ENCODE results near the gene MICAL2. TPM values are rescaled to one million over a fixed set of nuclear protein-coding genes. Genes with fewer than 3 reads are reported as not detected.

The MICAL2 gene
- total and polyA plus RNA-seq, 3 experiments from 2014 or later, result 32.4 to 147 (median 146) TPM

DNA sequence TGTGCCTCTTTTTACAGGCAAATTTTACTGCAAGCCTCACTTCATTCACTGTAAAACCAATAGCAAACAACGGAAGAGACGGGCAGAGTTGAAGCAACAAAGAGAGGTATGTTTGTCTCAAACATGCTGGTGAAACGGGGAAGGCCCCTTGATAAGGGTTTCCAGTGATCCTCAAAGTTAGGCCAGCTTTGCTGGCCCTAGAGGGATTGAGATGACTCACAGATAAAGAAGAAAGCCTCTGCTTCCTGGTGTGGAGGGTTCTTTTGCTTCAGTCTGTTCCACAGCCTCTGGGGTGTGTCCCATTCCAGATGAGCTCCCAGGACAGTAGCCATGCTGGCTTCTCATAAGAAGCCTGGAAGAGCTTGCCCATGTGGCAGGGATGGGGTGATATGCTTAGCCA, 148.1 kb downstream of the MICAL2 start:
- Histone ChIP-seq H3K4me1 (ENCODE audit: insufficient read depth, low read length) (no peaks in the 10 kb centered on the region), H3K36me3 (ENCODE audit: insufficient read depth, low read length) (peaks cover 8% of the 10 kb centered on the region), H3K4me3 (ENCODE audit: low read length) (no peak overlapping the region), H3K27me3 (ENCODE audit: insufficient read depth, low read length, poor library complexity, severe bottlenecking) (no peaks in the 10 kb centered on the region), H3K27ac (ENCODE audit: low read depth, low read length) (no peak overlapping the region), H3K9me3 (ENCODE audit: low read length) (no peaks in the 10 kb centered on the region)
- Mint-ChIP-seq H3K36me3 (peaks cover 0 to 89% (median 27%) of the 10 kb centered on the region in 3 donors), H3K9me3 (no peaks in the 10 kb centered on the region), H3K4me3 (no peak overlapping the region), H3K27me3 (no peaks in the 10 kb centered on the region), H3K27ac (no peak overlapping the region), H3K4me1 (no peaks in the 10 kb centered on the region)
- ChIA-PET POLR2A (no interaction called here), CTCF (no interaction called here)
- DNase-seq, result peak in 1 of 5 donors; percentile 26

- no peak overlapping the region for H3K27ac Mint-ChIP-seq
- no peak overlapping the region for H3K27ac ChIP-seq (ENCODE audit: low read depth, low read length)
- H3K36me3 ChIP-seq (ENCODE audit: insufficient read depth, low read length), result peaks cover 8% of the 10 kb centered on the region
- DNase-seq, result no peak
- H3K4me3 Mint-ChIP-seq, result no peak overlapping the region
- H3K27me3 Mint-ChIP-seq, result no peaks in the 10 kb centered on the region
- no peaks in the 10 kb centered on the region for H3K9me3 Mint-ChIP-seq
- POLR2A ChIA-PET, result no interaction called here
- no peaks in the 10 kb centered on the region for H3K9me3 ChIP-seq (ENCODE audit: low read length)
- H3K4me1 ChIP-seq (ENCODE audit: insufficient read depth, low read length), result no peaks in the 10 kb centered on the region
- no peak overlapping the region for H3K4me3 ChIP-seq (ENCODE audit: low read length)
- H3K4me1 Mint-ChIP-seq, result no peaks in the 10 kb centered on the region
- no peaks in the 10 kb centered on the region for H3K27me3 ChIP-seq (ENCODE audit: insufficient read depth, low read length, poor library complexity, severe bottlenecking)
- peaks cover 0 to 89% (median 28%) of the 10 kb centered on the region in 3 donors for H3K36me3 Mint-ChIP-seq
- CTCF ChIA-PET, result interaction anchor here (1.4 to 1.6 kb wide), 2 partner anchors 11 to 213 kb away, joined by 3 to 4 read pairs; no protein-coding TSS in a partner anchor
Measured at GRCh38 chr11:12259956-12260355, 149.6 kb downstream of the MICAL2 start.

DNA sequence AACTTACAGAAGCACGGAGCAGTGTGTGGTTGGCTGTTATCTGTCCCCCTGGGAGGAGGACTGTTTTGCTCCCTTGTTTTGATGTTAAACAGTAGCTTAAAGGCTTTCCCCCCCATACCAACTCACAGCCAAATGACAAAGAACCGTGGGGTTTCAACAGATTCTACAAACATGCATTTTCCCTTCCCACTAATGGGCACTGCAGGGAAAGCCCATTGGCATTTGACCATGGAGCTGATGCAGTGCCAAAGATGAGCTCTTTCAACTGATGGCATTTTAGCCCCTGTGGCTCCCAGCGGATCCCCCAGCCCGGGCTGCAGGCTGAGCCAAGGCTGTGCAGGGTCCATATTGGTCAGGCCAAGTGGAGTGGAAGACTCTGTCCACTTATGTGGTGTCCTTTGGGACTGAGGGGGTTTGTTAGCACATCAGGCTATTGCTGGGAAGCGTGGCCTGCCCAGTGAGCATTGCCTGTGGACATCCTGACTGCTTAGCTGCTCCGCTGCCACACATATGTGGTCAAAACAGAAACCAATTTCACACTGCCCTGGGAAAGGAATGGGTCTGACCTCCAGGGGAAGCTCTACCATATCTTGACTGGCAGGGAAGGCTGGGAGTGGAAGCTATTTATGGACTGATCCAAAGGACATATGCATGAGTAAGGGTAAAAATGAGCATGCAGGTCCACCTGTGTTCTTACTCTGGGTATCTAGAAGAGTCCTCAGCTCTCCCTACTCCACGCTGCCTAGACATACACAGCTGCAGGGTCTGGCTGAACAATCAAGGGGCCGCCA, 150.5 kb downstream of the MICAL2 start:
- H3K9me3 ChIP-seq (ENCODE audit: low read length), result no peaks in the 10 kb centered on the region
- H3K27me3 ChIP-seq (ENCODE audit: insufficient read depth, low read length, poor library complexity, severe bottlenecking), result no peaks in the 10 kb centered on the region
- H3K36me3 ChIP-seq (ENCODE audit: insufficient read depth, low read length), result peaks cover 8% of the 10 kb centered on the region
- CTCF ChIA-PET, result interaction anchor here (1.4 to 2.6 kb wide), 3 partner anchors 12 to 214 kb away, joined by 3 to 8 read pairs (median 4); no protein-coding TSS in a partner anchor
- POLR2A ChIA-PET, result no interaction called here
- H3K27ac Mint-ChIP-seq, result no peak overlapping the region
- H3K9me3 Mint-ChIP-seq, result no peaks in the 10 kb centered on the region
- no peak overlapping the region for H3K4me3 Mint-ChIP-seq
- peaks cover 0 to 82% (median 22%) of the 10 kb centered on the region in 3 donors for H3K36me3 Mint-ChIP-seq
- no peaks in the 10 kb centered on the region for H3K4me1 ChIP-seq (ENCODE audit: insufficient read depth, low read length)
- H3K27me3 Mint-ChIP-seq, result no peaks in the 10 kb centered on the region
- no peaks in the 10 kb centered on the region for H3K4me1 Mint-ChIP-seq
- peak in 1 of 5 donors; percentile 14 for DNase-seq
- no peak overlapping the region for H3K27ac ChIP-seq (ENCODE audit: low read depth, low read length)
- H3K4me3 ChIP-seq (ENCODE audit: low read length), result no peak overlapping the region

DNA sequence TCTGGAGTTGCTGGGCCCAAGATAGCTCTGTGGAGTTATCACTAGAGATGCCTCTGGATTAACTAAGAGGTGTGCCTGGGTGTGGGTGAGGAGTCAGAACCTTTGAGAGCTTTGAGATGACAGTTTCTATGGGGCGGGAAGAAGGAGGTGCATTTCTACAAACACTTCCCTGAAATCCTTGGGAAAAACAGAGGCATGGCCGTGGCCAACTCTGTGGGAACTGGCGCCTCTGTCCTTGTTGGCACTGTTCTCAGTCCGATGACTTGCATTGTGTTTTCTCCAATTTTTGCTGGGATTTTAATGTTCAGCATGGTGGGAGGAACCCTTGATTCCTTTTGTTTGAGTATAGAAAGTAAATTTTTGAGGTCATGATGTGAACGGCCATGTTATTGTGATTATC, 151.2 kb downstream of the MICAL2 start:
- DNase-seq, result no peak
- peaks cover 0 to 77% (median 20%) of the 10 kb centered on the region in 3 donors for H3K36me3 Mint-ChIP-seq
- H3K9me3 Mint-ChIP-seq, result no peaks in the 10 kb centered on the region
- no peak overlapping the region for H3K4me3 Mint-ChIP-seq
- no peaks in the 10 kb centered on the region for H3K9me3 ChIP-seq (ENCODE audit: low read length)
- H3K4me3 ChIP-seq (ENCODE audit: low read length), result no peak overlapping the region
- ChIA-PET CTCF (interaction anchor here (1.6 to 2.6 kb wide), 2 partner anchors 13 to 20 kb away, joined by 3 to 8 read pairs; no protein-coding TSS in a partner anchor), POLR2A (no interaction called here)
- no peaks in the 10 kb centered on the region for H3K27me3 ChIP-seq (ENCODE audit: insufficient read depth, low read length, poor library complexity, severe bottlenecking)
- no peaks in the 10 kb centered on the region for H3K27me3 Mint-ChIP-seq
- no peaks in the 10 kb centered on the region for H3K4me1 Mint-ChIP-seq
- H3K27ac Mint-ChIP-seq, result peak overlapping the region in 1 of 8 donors; percentile 77
- H3K4me1 ChIP-seq (ENCODE audit: insufficient read depth, low read length), result no peaks in the 10 kb centered on the region
- no peak overlapping the region for H3K27ac ChIP-seq (ENCODE audit: low read depth, low read length)
- H3K36me3 ChIP-seq (ENCODE audit: insufficient read depth, low read length), result peaks cover 8% of the 10 kb centered on the region

DNA sequence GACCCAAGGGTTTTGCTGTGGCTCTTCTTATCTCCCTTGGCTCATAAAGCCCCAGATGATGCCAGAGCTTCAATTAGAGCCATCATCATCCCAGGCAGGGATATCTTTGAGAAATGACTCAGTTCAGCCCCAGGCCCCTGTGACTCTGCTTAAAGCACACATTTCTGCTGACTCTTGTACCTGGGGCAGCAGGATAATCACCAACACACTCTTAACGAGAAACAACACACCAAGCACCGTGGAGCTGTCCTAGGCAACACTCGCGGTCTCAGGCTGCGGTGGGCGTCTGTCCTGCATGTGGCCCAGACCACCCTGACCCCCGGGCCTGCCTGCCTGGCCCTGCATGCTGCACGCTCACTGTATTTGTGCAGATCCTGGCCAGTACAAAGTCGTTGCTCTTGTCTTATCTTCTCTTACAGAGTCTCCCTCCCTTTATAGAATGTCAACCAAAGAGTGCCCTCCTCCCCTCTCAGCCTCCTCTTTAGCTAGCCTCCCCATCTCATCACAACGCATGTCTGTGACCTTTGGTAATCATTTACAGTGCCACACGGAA, 152.8 kb downstream of the MICAL2 start:
- Mint-ChIP-seq H3K27me3 (no peaks in the 10 kb centered on the region), H3K36me3 (peaks cover 0 to 64% (median 17%) of the 10 kb centered on the region in 3 donors), H3K4me1 (no peaks in the 10 kb centered on the region), H3K9me3 (no peaks in the 10 kb centered on the region), H3K27ac (peak overlapping the region in 1 of 8 donors; percentile 43), H3K4me3 (no peak overlapping the region)
- Histone ChIP-seq H3K27me3 (ENCODE audit: insufficient read depth, low read length, poor library complexity, severe bottlenecking) (no peaks in the 10 kb centered on the region), H3K4me3 (ENCODE audit: low read length) (no peak overlapping the region), H3K9me3 (ENCODE audit: low read length) (no peaks in the 10 kb centered on the region), H3K27ac (ENCODE audit: low read depth, low read length) (no peak overlapping the region), H3K36me3 (ENCODE audit: insufficient read depth, low read length) (peaks cover 8% of the 10 kb centered on the region), H3K4me1 (ENCODE audit: insufficient read depth, low read length) (no peaks in the 10 kb centered on the region)
- ChIA-PET POLR2A (no interaction called here), CTCF (interaction anchor here (1.0 to 2.6 kb wide), 2 partner anchors 18 to 27 kb away, joined by 3 to 8 read pairs; no protein-coding TSS in a partner anchor)
- DNase-seq, result peak in 1 of 5 donors; percentile 21

- H3K27ac ChIP-seq (ENCODE audit: low read depth, low read length), result no peak overlapping the region
- Mint-ChIP-seq H3K4me3 (no peak overlapping the region), H3K4me1 (no peaks in the 10 kb centered on the region), H3K27ac (peak overlapping the region in 1 of 8 donors; percentile 36), H3K36me3 (peaks cover 0 to 53% (median 16%) of the 10 kb centered on the region in 3 donors), H3K9me3 (no peaks in the 10 kb centered on the region), H3K27me3 (no peaks in the 10 kb centered on the region)
- peaks cover 8% of the 10 kb centered on the region for H3K36me3 ChIP-seq (ENCODE audit: insufficient read depth, low read length)
- H3K4me3 ChIP-seq (ENCODE audit: low read length), result no peak overlapping the region
- ChIA-PET CTCF (no interaction called here), POLR2A (no interaction called here)
- no peaks in the 10 kb centered on the region for H3K9me3 ChIP-seq (ENCODE audit: low read length)
- H3K4me1 ChIP-seq (ENCODE audit: insufficient read depth, low read length), result no peaks in the 10 kb centered on the region
- no peaks in the 10 kb centered on the region for H3K27me3 ChIP-seq (ENCODE audit: insufficient read depth, low read length, poor library complexity, severe bottlenecking)
- peak in 1 of 5 donors; percentile 12 for DNase-seq
Measured at GRCh38 chr11:12264361-12264760, 154.0 kb downstream of the MICAL2 start.

DNA sequence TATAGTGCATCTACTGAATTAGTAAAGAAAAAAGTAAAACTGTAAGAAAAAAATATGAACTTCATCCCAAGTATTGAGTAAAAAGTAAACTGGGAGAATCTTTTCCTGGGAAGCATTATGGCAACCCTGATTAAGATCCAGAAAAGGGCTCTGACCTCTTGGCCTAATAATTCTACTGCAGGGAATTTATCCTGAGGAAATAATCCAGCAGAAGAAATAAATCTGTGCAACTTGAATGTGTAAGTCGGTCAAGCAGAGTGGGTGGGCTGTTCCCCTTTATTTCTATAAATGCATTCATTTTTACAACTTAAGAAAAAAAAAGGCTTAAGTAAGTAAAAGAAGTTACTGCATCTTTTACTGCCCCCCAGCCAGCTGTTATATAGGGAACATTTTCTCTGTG, 155.7 kb downstream of the MICAL2 start:
- Histone ChIP-seq H3K9me3 (ENCODE audit: low read length) (no peaks in the 10 kb centered on the region), H3K27me3 (ENCODE audit: insufficient read depth, low read length, poor library complexity, severe bottlenecking) (no peaks in the 10 kb centered on the region), H3K36me3 (ENCODE audit: insufficient read depth, low read length) (no peaks in the 10 kb centered on the region), H3K27ac (ENCODE audit: low read depth, low read length) (no peak overlapping the region), H3K4me3 (ENCODE audit: low read length) (no peak overlapping the region), H3K4me1 (ENCODE audit: insufficient read depth, low read length) (no peaks in the 10 kb centered on the region)
- Mint-ChIP-seq H3K9me3 (no peaks in the 10 kb centered on the region), H3K36me3 (peaks cover 0 to 35% (median 15%) of the 10 kb centered on the region in 3 donors), H3K27me3 (no peaks in the 10 kb centered on the region), H3K4me3 (no peak overlapping the region), H3K4me1 (no peaks in the 10 kb centered on the region), H3K27ac (peak overlapping the region in 1 of 8 donors; percentile 26)
- ChIA-PET CTCF (interaction anchor here (1.8 kb wide), 1 partner anchor 16 kb away, joined by 5 read pairs; no protein-coding TSS in a partner anchor), POLR2A (no interaction called here)
- no peak for DNase-seq

DNA sequence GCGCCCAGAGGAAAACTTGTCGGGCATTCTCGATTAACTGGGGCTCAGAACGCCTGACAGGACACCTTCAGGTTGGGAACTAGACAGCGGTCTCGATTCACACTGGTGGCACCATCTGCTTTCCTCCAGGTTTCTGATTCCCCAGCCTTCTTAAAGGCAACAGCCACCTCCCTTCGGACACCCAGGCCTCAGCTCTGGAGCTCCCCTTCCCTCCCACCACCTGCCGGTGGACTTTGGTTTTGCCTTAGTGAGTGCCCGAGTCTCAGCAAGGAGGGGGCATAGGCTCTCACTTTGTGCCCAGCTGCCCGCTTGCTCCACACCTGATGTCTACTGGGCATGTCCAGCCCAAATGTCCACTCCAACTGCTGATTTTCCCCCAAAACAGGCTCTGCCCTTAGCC, 156.6 kb downstream of the MICAL2 start:
- Histone ChIP-seq H3K27me3 (ENCODE audit: insufficient read depth, low read length, poor library complexity, severe bottlenecking) (no peaks in the 10 kb centered on the region), H3K36me3 (ENCODE audit: insufficient read depth, low read length) (no peaks in the 10 kb centered on the region), H3K9me3 (ENCODE audit: low read length) (no peaks in the 10 kb centered on the region), H3K27ac (ENCODE audit: low read depth, low read length) (no peak overlapping the region), H3K4me1 (ENCODE audit: insufficient read depth, low read length) (no peaks in the 10 kb centered on the region), H3K4me3 (ENCODE audit: low read length) (no peak overlapping the region)
- H3K4me3 Mint-ChIP-seq, result no peak overlapping the region
- ChIA-PET CTCF (interaction anchor here (0.7 to 1.8 kb wide), 2 partner anchors 15 kb away, joined by 3 to 5 read pairs; no protein-coding TSS in a partner anchor), POLR2A (no interaction called here)
- H3K9me3 Mint-ChIP-seq, result no peaks in the 10 kb centered on the region
- peaks cover 0 to 27% (median 10%) of the 10 kb centered on the region in 3 donors for H3K36me3 Mint-ChIP-seq
- DNase-seq, result peak in 1 of 5 donors; percentile 22
- H3K27me3 Mint-ChIP-seq, result no peaks in the 10 kb centered on the region
- H3K27ac Mint-ChIP-seq, result peak overlapping the region in 1 of 8 donors; percentile 56
- no peaks in the 10 kb centered on the region for H3K4me1 Mint-ChIP-seq
